WI38 (cell line): ENCODE measurements around the gene RALGDS.
"Not testable (repeated sequence)": the region's sequence is repeated elsewhere in the genome, so short reads cannot be mapped to it uniquely, and the experiment has no call there.

Experiments used
- H3K4me3 ChIP-seq: 2 replicates; pipeline ENCODE4 v1.5.1; 2011; ENCODE audit warnings: low read depth, mild to moderate bottlenecking, control low read depth, low read length
- TF ChIP-seq, protein P1 (sequence below): IDR thresholded peaks from 2 replicates; pipeline ENCODE4 v1.5.1; 2012; ENCODE audit warnings: low read depth, mild to moderate bottlenecking, control low read depth, low read length

RALGDS gene

DNA sequence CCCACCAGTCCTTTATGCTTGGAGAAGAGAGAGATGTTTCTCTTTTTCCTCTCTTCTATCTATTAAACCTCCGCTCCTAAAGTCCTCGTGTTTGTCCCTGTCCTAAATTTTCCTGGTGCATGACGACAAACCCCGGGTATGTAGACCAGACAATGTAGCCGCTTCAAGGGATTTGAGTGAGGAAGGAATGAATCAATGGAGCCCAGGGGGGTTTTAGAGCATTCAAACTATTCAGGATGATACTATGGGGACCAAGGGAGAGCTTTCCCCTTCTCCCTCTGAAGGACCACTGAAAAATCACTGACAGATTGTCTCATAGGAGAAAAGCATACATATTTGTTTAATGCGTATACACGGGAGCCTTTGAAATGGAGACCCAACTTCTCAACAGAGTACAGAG, 40.9 kb downstream of the RALGDS start:
- TF ChIP-seq, protein P1, sequence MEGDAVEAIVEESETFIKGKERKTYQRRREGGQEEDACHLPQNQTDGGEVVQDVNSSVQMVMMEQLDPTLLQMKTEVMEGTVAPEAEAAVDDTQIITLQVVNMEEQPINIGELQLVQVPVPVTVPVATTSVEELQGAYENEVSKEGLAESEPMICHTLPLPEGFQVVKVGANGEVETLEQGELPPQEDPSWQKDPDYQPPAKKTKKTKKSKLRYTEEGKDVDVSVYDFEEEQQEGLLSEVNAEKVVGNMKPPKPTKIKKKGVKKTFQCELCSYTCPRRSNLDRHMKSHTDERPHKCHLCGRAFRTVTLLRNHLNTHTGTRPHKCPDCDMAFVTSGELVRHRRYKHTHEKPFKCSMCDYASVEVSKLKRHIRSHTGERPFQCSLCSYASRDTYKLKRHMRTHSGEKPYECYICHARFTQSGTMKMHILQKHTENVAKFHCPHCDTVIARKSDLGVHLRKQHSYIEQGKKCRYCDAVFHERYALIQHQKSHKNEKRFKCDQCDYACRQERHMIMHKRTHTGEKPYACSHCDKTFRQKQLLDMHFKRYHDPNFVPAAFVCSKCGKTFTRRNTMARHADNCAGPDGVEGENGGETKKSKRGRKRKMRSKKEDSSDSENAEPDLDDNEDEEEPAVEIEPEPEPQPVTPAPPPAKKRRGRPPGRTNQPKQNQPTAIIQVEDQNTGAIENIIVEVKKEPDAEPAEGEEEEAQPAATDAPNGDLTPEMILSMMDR: no peak
- H3K4me3 ChIP-seq: no peak overlapping the region

DNA sequence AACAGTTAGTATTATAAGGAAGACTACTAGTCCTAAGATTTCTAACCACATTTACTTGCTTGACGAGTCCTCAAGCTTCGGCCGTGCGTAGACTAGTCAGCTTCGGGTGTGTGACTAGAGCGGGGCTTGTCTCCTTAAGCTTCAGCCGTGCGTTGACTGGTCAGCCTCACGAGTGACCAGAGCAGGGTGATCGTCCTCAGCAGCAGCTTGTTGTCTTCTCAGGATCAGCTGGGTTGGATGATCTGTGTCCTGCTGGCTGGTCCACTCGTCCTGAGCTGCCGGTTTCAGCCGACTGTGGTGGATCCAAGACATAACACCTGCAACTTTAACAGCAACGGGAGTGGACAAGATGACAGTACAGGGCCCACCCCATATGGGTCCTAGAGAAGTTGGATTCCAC, 42.6 kb downstream of the RALGDS start:
- TF ChIP-seq, protein P1: no peak
- H3K4me3 ChIP-seq: no peak overlapping the region

DNA sequence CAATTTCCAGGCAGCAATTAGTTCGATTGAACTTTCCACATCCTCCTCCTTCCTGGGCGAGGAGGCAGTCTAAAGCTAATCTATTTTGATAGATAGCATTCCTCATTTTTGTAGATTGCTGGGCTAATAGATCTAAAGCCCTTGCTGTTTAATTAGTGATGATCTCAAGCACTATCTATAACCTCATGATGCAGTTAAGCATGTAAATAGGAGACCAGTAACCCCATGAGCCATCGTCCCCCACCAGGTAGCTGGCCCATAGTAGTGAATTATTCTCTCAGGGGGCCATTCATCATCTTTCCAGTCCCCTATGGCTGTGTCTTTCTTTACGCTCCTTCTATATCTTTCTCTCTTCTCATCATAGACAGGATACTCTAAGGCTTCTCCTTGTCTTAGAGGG, 44.3 kb downstream of the RALGDS start:
- no peak overlapping the region for H3K4me3 ChIP-seq
- TF ChIP-seq, protein P1: no peak

DNA sequence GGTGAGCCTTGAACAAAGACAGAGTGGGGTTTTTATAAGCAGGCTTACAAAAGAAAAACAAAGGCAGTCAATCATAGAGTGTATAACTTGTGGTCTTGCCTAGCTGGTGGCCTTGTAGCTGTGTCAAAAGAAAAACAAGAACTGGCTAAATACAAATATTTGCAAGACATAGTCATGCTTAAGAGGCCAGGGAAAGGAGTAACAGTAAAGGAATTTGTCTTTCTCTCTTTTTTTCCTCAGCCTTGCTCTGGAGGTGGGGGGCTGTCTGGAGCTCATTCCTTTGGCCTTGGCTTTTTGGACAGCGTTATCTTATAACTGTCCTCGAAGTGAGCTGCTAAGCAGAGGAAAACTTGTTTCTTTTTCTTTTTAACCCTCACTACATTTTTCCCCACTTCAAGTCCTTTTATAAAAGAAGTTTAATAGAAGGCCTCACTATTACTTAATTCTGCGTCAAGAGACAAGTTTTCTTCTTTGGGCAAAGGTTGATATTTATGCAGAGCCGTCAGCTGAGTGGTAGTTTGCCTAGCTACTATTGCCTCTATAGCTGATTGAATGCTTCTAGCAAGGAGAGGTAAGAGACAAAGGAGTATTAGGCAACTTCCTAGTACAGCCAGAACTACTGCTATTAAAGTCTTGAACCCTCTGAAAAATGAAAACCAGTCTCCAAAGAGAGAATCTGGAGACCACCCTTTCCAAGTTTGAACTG, 45.0 kb downstream of the RALGDS start:
- TF ChIP-seq, protein P1: no peak
- H3K4me3 ChIP-seq: no peak overlapping the region

DNA sequence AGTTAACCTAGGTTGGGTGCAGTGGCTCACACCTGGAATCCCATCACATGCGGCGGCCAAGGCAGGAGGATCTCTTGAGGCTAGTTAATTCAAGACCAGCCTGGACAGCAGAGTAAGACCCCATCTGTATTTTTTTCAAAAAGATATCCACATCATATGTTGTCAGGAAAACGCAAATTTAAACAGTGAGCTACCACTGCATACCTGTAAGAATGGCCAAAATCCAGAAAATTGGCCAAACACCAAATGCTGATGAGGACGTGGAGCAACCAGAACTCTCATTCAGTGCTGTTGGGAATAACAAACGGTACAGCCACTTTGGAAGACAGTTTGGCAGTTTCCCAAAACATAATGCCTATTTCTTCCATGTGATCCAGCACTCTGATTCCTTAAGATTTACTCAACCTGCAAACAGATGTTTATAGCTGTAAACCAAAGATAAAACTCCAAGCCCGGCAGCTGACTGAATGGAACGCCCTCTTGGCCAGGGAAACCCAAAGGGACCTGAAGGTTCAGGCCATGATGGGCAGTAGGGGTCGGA, 46.9 kb downstream of the RALGDS start:
- TF ChIP-seq, protein P1: no peak
- no peak overlapping the region for H3K4me3 ChIP-seq

DNA sequence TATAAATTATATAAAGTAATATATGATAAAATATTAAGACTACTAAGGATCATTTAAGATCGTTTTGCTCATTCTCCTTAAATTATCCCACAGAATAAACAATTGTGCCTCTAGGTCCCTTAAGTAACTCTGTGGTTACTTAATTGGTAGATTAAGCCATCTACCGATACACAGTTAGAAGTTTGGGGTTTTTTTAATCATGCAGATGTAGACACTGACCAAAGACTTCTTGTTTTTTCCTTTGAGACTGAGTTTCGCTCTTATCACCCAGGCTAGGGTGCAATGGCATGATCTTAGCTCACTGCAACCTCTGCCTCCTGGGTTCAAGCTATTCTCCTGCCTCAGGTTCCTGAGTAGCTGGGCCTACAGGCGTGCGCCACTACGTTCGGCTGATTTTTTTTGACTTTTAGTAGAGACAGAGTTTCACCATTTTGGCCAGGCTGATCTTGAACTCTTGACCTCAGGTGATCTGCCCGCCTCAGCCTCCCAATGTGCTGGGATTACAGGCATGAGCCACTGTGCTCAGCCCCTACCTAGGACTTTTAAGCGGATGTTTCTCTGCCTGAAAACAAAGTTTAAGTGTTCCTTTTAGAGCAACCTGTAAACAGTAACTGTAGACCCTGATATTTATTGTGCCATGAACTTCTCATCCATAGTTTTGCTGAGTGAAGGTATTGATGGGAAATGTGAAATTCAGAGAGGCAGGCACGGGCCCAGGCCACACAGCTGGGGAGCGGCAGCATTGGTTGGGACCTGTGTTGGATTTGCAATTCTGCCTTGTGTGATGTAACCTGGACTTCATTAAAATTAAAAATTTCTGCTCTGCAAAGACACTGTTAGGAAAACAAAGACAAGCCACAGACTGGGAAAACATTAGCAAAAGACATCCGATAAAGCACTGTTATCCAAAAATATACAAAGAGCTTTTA, 47.7 kb downstream of the RALGDS start:
- no peak overlapping the region for H3K4me3 ChIP-seq
- TF ChIP-seq, protein P1: no peak

DNA sequence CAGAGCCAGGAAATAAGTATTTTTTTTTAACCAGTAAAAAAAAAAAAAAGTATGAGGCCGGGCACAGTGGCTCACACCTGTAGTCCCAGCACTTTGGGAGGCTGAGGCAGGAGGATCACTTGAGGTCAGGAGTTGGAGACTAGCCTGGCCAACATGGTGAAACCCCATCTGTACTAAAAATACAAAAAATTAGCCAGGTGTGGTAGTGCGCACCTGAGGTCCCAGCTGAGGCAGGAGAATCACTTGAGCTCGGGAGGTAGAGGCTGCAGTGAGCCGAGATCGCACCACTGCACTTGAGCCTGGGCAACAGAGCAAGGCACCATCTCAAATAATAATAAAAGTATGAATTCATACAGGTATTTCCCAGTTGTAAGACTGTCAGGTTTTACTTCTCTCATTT, 48.8 kb downstream of the RALGDS start:
- not testable (repeated sequence) for H3K4me3 ChIP-seq
